HG03469 (cell line): ENCODE data around the gene NFATC1.
"Not testable (repeated sequence)": the region's sequence is repeated elsewhere in the genome, so short reads cannot be mapped to it uniquely, and the experiment has no call there.

Experiments
- ATAC-seq: cut with Tn5 transposase; IDR thresholded peaks from one replicate; pipeline ENCODE4 v1.9.1; 2021; ENCODE audit warnings: mild to moderate bottlenecking, moderate library complexity, moderate number of reproducible peaks; ENCODE audit not compliant: unreplicated experiment

Gene NFATC1

GRCh38 chr18:79469751-79470505, 74.2 kb downstream of the NFATC1 start:
- no peak for ATAC-seq

GRCh38 chr18:79470547-79470946, 74.8 kb downstream of the NFATC1 start:
- ATAC-seq = no peak

GRCh38 chr18:79471046-79471445, 75.3 kb downstream of the NFATC1 start:
- no peak for ATAC-seq

GRCh38 chr18:79471597-79471996, 75.9 kb downstream of the NFATC1 start:
- no peak for ATAC-seq

- no peak for ATAC-seq
Observed at GRCh38 chr18:79472176-79472575, 76.4 kb downstream of the NFATC1 start.

- ATAC-seq = no peak
Observed at GRCh38 chr18:79472946-79473345, 77.2 kb downstream of the NFATC1 start.

- ATAC-seq = no peak
Observed at GRCh38 chr18:79476031-79476917, 80.5 kb downstream of the NFATC1 start.

- no peak for ATAC-seq
Observed at GRCh38 chr18:79476918-79477571, 81.3 kb downstream of the NFATC1 start.

- no peak for ATAC-seq
Observed at GRCh38 chr18:79477711-79478483, 82.2 kb downstream of the NFATC1 start.

- ATAC-seq = no peak
Observed at GRCh38 chr18:79478484-79479115, 82.9 kb downstream of the NFATC1 start.

GRCh38 chr18:79479116-79479760, 83.5 kb downstream of the NFATC1 start:
- ATAC-seq = no peak

- no peak for ATAC-seq
Observed at GRCh38 chr18:79479761-79480161, 84.0 kb downstream of the NFATC1 start.

- no peak for ATAC-seq
Observed at GRCh38 chr18:79480171-79481045, 84.7 kb downstream of the NFATC1 start.

- ATAC-seq = no peak
Observed at GRCh38 chr18:79481046-79481790, 85.5 kb downstream of the NFATC1 start.

GRCh38 chr18:79483393-79483792, 87.7 kb downstream of the NFATC1 start:
- ATAC-seq = not testable (repeated sequence)

- ATAC-seq = no peak
Observed at GRCh38 chr18:79483971-79484491, 88.3 kb downstream of the NFATC1 start.

GRCh38 chr18:79484661-79485621, 89.2 kb downstream of the NFATC1 start:
- no peak for ATAC-seq
